Activated CD8-positive, alpha-beta T cell treated with anti-CD3 and anti-CD28 coated beads for 36 hours (primary cell): ENCODE data around the gene ADARB2. TPM values are rescaled to one million over a fixed set of nuclear protein-coding genes. Genes with fewer than 3 reads are reported as not detected.
A peak's percentile ranks its signal among the peaks of the same experiment; 100 is the strongest.
"Not testable (repeated sequence)": the region's sequence is repeated elsewhere in the genome, so short reads cannot be mapped to it uniquely, and the experiment has no call there.

Source experiments
- ATAC-seq: fragments of 200-7000 bp; cut with Tn5 transposase; one replicate; pipeline ENCODE4 v1.10.0; 2021; ENCODE audit warnings: mild to moderate bottlenecking, moderate library complexity
- CTCF ChIA-PET: fragments of 350-600 bp; sonication (Branson Sonifier 250); formaldehyde crosslinking; loops from one replicate; lab custom pipeline; 2021; ENCODE audit warnings: antibody characterized with exemption; lab: Charles Lee
- POLR2A ChIA-PET: fragments of 350-600 bp; sonication (Branson Sonifier 250); formaldehyde crosslinking; loops from one replicate; lab custom pipeline; 2021; ENCODE audit warnings: antibody characterized with exemption; lab: Charles Lee
- DNase-seq: peaks from one replicate; pipeline ENCODE4 v3.0.0-alpha.2; 2020
- H3K27ac Mint-ChIP-seq: one replicate; pipeline ENCODE4 v1.8.0; 2021; ENCODE audit warnings: mild to moderate bottlenecking, mixed read lengths
- H3K27me3 Mint-ChIP-seq: one replicate; pipeline ENCODE4 v1.8.0; 2021; ENCODE audit warnings: mixed read lengths
- H3K36me3 Mint-ChIP-seq: one replicate; pipeline ENCODE4 v1.8.0; 2021; ENCODE audit warnings: low read depth, mixed read lengths
- H3K4me1 Mint-ChIP-seq: one replicate; pipeline ENCODE4 v1.8.0; 2021; ENCODE audit warnings: low read depth, mixed read lengths
- H3K4me3 Mint-ChIP-seq: one replicate; pipeline ENCODE4 v1.8.0; 2021; ENCODE audit warnings: mild to moderate bottlenecking, moderate library complexity, mixed read lengths
- H3K9me3 Mint-ChIP-seq: one replicate; pipeline ENCODE4 v1.8.0; 2021; ENCODE audit warnings: mixed read lengths
- intact Hi-C: fragments of 100-400 bp; cut with micrococcal nuclease; formaldehyde crosslinking; loops from one replicate; pipeline ENCODE4 v1.10.0; 2022
- total RNA-seq, 2 experiments: library from RNA; stranded (reverse); gene quantifications; one replicate each; pipeline ENCODE4 v1.2.3, GENCODE V29; 2021
- TF ChIP-seq, protein P1 (sequence below): fragments of 200-600 bp; IDR thresholded peaks from one replicate; pipeline ENCODE4 v1.8.0; 2022; ENCODE audit warnings: antibody characterized with exemption, mild to moderate bottlenecking

Gene ADARB2
- total RNA-seq, 2 experiments from 2014 or later, result 1.3 to 1.6 TPM

DNA sequence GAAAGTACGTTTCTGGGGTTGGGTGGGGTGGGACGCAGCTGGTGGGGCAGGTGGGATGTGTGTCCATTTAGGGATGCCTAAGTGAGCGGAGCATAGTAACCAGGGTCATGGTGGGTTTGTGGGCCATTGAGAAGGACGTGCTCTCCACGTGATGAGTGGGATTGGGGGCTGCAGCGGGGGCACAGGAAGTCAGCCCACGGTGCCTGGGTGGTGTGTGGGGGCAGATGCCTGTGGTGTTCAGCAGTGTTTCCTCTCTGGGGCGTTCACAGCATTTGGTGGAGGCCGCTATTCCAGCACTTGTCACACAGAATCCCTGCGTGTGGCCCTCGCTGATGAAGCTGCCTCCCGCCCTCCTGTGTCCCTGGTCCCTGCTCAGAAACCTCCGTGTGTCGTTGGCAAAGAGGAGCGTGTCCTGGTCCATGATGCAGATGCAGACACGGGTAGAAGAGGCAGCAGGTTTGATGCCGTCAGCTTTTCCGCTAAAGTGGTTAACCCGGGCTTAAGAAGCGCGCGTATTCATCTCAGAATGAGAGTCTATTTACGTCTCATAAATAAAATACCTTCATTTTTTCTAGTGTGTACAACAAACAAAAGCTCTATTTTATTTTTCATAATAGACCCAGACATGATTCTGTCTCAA lies 274.2 kb downstream of the ADARB2 start:
- no peaks in the 10 kb centered on the region for H3K9me3 Mint-ChIP-seq
- ChIA-PET CTCF (no interaction called here), POLR2A (no interaction called here)
- peaks cover 3% of the 10 kb centered on the region for H3K27me3 Mint-ChIP-seq
- H3K27ac Mint-ChIP-seq, result no peak overlapping the region
- intact Hi-C loops, result no loop called here
- DNase-seq (peak; percentile 21), ATAC-seq (peak; percentile 37)
- no peak overlapping the region for H3K4me3 Mint-ChIP-seq
- TF ChIP-seq, protein P1, sequence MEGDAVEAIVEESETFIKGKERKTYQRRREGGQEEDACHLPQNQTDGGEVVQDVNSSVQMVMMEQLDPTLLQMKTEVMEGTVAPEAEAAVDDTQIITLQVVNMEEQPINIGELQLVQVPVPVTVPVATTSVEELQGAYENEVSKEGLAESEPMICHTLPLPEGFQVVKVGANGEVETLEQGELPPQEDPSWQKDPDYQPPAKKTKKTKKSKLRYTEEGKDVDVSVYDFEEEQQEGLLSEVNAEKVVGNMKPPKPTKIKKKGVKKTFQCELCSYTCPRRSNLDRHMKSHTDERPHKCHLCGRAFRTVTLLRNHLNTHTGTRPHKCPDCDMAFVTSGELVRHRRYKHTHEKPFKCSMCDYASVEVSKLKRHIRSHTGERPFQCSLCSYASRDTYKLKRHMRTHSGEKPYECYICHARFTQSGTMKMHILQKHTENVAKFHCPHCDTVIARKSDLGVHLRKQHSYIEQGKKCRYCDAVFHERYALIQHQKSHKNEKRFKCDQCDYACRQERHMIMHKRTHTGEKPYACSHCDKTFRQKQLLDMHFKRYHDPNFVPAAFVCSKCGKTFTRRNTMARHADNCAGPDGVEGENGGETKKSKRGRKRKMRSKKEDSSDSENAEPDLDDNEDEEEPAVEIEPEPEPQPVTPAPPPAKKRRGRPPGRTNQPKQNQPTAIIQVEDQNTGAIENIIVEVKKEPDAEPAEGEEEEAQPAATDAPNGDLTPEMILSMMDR, result no peak
- H3K36me3 Mint-ChIP-seq, result no peaks in the 10 kb centered on the region
- H3K4me1 Mint-ChIP-seq, result peaks cover 1% of the 10 kb centered on the region

DNA sequence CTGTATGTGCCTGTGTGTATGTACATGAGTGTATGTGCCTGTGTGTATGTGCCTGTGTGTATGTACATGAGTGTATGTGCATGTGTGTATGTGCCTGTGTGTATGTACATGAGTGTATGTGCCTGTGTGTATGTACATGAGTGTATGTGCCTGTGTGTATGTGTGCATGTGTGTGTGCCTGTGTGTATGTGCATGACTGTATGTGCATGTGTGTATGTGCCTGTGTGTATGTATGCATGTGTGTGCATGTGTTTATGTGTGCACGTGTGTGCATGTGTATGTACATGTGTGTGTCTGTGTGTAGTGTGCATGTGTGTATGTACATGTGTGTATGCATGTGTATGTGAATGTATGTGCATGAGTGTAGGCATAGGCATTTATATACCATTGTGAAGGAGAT lies 274.8 kb downstream of the ADARB2 start:
- TF ChIP-seq, protein P1, result no peak
- ATAC-seq, result no peak

DNA sequence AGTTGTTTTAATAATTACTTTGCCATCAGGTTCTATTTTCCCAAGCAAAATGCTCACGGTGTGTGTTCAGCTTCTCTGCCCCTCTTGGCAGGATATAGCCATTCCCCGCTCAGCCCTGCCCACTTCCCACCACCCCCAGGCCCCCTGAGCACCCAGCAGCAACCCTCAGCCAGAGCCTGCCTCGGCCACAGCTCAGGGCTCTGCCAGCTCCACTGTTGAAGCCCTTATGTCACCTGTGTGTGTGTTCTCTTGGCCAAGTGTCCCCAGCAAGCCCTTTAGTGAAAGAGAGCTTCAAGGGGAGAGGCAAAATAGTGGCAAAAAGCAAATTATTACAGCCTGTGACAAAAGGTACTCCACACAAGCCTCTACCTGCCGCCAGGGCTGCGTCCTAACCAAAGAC lies 275.3 kb downstream of the ADARB2 start:
- Mint-ChIP-seq H3K36me3 (no peaks in the 10 kb centered on the region), H3K4me1 (peaks cover 1% of the 10 kb centered on the region), H3K27ac (no peak overlapping the region), H3K9me3 (no peaks in the 10 kb centered on the region), H3K4me3 (no peak overlapping the region), H3K27me3 (peaks cover 9% of the 10 kb centered on the region)
- DNase-seq (no peak), ATAC-seq (no peak)
- TF ChIP-seq, protein P1, result no peak
- POLR2A ChIA-PET, result no interaction called here
- intact Hi-C loops, result no loop called here
- CTCF ChIA-PET, result no interaction called here

More for the DNA sequence above, 274.8 kb downstream of the ADARB2 start:
- Mint-ChIP-seq H3K36me3 (no peaks in the 10 kb centered on the region), H3K27me3 (peaks cover 9% of the 10 kb centered on the region), H3K4me1 (peaks cover 1% of the 10 kb centered on the region), H3K4me3 (no peak overlapping the region), H3K9me3 (no peaks in the 10 kb centered on the region), H3K27ac (no peak overlapping the region)
- ChIA-PET CTCF (no interaction called here), POLR2A (no interaction called here)
- intact Hi-C loops, result no loop called here
- DNase-seq, result no peak

DNA sequence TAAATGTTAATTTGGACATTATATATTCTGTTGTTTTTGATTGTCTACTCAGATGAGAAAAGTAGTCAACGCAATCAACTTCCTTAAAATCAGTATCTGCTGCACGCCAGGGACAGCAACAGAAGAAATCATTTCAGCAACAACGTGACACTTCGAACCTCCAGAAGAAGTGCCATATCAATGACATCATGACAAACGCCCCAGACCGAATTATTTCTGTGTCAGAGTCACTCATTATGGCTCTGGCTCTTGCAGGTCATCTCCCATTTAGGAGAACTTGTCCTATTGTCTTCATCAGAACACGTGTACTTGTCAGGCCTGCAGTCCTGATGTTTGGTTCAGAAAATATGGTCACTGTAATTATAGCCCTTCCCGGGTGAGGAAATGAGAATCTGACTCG lies 276.3 kb downstream of the ADARB2 start:
- H3K4me1 Mint-ChIP-seq, result peaks cover 1% of the 10 kb centered on the region
- H3K4me3 Mint-ChIP-seq, result no peak overlapping the region
- ATAC-seq (no peak), DNase-seq (no peak)
- ChIA-PET CTCF (no interaction called here), POLR2A (no interaction called here)
- TF ChIP-seq, protein P1, result no peak
- intact Hi-C loops, result no loop called here
- H3K27me3 Mint-ChIP-seq, result peaks cover 9% of the 10 kb centered on the region
- H3K36me3 Mint-ChIP-seq, result no peaks in the 10 kb centered on the region
- no peak overlapping the region for H3K27ac Mint-ChIP-seq
- H3K9me3 Mint-ChIP-seq, result no peaks in the 10 kb centered on the region

DNA sequence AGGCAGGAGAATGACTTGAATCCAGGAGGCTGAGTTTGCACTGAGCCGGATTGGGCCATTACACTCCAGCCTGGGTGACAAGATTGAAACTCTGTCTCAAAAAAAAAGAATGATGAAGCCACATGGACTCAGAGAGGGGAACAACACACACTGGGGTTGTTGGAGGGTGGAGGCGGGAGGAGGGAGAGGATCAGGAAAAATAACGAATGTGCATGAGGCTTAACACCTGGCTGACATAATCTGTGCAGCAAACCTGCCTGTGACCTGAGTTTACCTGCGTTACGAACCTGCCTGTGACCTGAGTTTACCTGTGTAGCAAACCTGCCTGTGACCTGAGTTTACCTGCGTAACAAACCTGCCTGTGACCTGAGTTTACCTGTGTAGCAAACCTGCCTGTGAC lies 277.7 kb downstream of the ADARB2 start:
- DNase-seq, H3K27ac Mint-ChIP-seq, ATAC-seq, CTCF ChIA-PET, H3K9me3 Mint-ChIP-seq, H3K36me3 Mint-ChIP-seq, intact Hi-C loops, H3K4me1 Mint-ChIP-seq, H3K4me3 Mint-ChIP-seq: not testable (repeated sequence)
- POLR2A ChIA-PET, result interaction anchor here (1.1 kb wide), 1 partner anchor 11 kb away, joined by 3 read pairs; no protein-coding TSS in a partner anchor
- H3K27me3 Mint-ChIP-seq, result peaks cover 10% of the 10 kb centered on the region
